ENCODE measurements around the gene SH3BGRL3.
A peak's percentile ranks its signal among the peaks of the same experiment; 100 is the strongest.
"Not testable (repeated sequence)": the region's sequence is repeated elsewhere in the genome, so short reads cannot be mapped to it uniquely, and the experiment has no call there.

Gene SH3BGRL3

DNA sequence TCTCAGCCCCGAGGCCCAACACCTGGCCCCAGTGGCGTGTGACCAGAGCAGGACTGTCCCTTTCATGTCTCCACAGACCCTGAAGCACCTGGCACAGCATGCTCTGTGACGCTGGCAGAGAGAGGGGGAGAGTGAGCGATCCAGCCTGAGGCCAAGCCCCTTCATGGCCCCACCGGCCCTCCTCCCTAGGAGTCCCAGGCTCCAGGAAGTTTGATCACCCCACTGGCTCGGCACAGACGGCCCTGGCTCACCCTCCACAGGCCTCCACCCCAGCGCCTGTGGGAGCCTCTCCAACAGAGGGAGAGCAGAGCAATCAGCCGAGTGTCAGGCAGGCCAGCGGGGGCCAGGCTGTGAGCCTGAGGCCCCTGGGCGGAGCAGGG, 11.0 kb downstream of the SH3BGRL3 start:
- no peak for DNase-seq (ENCODE audit: low read depth)

GRCh38 chr1:26291433-26291832, 11.5 kb downstream of the SH3BGRL3 start:
- no peak for DNase-seq (ENCODE audit: low read depth)

- no peak for DNase-seq (ENCODE audit: low read depth)
Observed at GRCh38 chr1:26291939-26292338, 12.1 kb downstream of the SH3BGRL3 start.

DNA sequence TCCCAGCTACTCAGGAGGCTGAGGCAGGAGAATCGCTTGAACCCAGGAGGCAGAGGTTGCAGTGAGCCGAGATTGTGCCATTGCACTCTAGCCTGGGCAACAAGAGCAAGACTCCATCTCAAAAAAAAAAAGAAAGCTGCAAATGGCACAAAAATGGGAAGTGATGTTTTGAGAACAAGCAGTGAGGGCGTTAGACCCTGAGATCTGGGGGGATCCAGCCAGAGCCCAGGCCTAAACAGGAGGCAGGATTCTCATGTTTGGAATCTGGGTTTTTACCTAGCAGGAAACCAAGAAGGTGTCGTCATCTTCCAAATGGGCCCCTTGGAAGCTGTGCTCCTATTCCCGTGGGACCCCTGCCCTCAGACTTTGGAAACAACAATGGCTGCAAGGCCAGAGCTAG, 12.8 kb downstream of the SH3BGRL3 start:
- not testable (repeated sequence) for DNase-seq (ENCODE audit: low read depth)

DNA sequence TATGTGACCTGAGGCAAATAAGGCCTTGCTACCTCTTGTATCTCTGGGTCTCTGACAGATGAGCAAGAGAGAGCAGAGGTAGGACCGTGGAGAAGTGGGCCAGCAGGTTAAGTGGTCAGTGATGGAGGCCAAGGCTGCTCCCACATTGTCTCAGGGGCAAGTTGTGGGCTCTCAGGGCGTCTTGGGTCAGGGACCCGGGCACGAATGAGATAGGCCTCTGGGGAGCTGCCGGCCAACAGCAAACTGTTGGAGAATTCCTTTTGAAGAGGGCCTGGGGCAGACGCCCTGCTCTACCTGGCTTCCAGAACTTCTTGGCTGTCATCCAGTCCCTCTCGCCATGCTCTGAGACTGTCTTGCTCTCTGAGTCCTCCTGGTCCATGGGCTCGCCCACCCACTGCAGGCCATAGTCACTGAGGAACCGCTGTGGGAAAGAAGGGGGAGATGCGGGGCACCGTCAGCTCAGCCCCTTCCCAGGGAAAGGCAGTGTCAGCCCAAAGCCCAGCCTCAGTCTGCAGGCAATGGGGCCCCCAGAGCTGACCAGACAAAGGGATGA, 14.1 kb downstream of the SH3BGRL3 start:
- no peak for DNase-seq (ENCODE audit: low read depth)

GRCh38 chr1:26295194-26296138, 15.6 kb downstream of the SH3BGRL3 start:
- DNase-seq (ENCODE audit: low read depth): no peak

- DNase-seq (ENCODE audit: low read depth): no peak
Observed at GRCh38 chr1:26296340-26297056, 16.6 kb downstream of the SH3BGRL3 start.

DNA sequence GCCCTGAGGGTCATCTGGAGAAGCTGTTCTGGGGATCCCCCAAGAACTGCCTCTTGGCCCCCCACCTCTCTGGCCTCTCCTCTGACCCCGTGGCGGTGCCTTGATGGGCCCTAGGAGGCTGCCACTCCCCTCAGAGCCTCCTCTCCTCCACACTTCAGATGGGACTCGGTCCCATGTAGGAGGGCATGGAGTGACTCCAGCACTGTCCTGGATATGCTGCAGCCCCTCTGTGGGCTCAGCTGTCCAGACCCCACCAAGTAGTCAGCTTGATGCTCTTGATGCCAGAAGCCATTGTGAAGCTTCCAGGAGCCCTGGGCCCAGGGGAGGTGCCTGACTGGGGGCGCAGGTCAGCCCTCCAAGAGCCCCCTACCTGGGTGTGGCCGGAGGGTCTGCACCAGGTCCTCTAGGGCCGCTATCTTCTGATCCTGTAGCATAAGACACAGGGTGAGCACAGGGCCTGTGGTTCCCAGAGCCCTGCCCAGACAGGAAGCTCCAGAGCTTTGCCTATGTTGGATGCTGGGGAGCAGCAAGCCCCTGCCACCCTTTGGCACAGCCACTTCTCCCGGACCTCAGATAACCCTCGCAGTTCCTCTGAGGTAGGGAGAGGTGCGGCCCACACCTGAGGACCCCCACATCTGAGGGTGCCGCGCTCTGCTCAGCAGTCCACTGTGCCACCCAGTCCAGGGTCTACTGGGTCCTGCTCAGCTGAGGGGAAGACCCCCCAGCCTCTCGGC, 17.3 kb downstream of the SH3BGRL3 start:
- no peak for DNase-seq (ENCODE audit: low read depth)

DNA sequence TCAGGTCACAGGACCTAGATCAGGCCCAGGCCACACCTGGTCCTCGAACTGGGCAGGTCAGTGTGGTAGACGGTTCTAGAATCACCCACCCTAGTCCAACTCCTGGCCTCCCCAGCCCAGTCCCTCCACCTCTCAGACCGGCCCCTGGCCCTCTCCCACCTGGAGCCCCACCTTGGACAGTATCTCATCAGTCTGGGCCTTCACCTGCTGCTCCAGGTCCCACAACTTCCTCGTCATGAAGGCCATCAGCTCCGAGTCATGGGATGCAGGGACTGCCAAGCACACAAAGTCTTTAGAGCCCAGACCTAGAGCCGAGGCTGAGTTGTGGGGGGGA, 17.9 kb downstream of the SH3BGRL3 start:
- no peak for DNase-seq (ENCODE audit: low read depth)

GRCh38 chr1:26300578-26301275, 20.8 kb downstream of the SH3BGRL3 start:
- DNase-seq (ENCODE audit: low read depth): no peak

- peak; percentile 82 for DNase-seq (ENCODE audit: low read depth)
Observed at GRCh38 chr1:26302733-26303405, 23.0 kb downstream of the SH3BGRL3 start.

DNA sequence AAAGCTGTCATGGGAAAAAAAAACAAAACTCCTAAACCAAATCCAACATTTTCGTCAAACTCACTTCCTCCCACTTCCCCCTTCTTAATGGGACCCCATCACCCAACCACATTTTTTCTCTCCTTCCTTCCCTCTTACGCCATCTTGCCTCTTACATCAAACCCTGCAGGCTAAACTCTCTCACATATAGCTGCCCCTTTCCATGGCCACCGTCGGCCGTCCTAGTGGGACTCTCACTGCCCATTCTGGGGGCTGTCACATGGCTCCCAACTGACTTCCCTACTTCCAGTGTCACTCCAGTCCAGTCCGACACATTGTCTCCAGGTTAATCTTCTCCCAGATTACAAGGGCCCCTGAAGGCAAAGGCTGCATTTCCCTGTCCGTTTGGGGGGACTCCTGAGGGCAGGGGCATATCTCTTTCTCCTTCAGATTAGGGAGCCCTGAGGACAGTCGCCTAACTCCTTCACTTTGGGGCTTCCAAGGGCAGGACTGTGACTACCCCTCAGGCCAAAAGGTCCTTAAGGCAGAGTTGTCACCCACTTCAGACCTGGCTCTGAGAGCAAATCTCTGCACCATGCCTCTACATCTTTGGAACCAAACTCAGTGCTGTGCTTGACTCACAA, 25.9 kb downstream of the SH3BGRL3 start:
- no peak for DNase-seq (ENCODE audit: low read depth)

GRCh38 chr1:26306290-26307229, 26.7 kb downstream of the SH3BGRL3 start, which contains the start of gene UBXN11:
Gene UBXN11 (minus strand): TSS chr1:26306636. CDS start chr1:26302883, 3,753 bp downstream.
- peak; percentile 96 for DNase-seq (ENCODE audit: low read depth)

DNA sequence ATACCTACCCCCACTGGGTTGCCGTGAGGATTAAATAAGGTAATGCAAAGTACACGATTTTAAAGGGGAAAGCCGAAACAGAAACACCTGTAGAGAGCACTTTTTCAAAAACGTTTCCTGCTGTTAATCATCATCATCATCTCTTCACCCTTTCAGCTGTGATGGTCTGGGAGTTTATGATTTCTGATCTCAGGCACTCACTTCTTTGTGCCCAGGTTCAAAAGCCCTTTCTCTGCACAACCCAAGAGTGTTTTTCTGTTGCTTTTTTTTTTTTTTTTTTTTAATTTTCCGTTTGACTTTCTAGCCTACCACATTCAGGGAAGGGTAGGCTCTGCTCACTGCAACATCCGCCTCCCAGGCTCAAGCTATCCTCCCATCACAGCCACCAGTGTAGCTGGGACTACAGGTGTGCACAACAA, 27.5 kb downstream of the SH3BGRL3 start:
- DNase-seq (ENCODE audit: low read depth): no peak

GRCh38 chr1:26307966-26308899, 28.3 kb downstream of the SH3BGRL3 start:
- not testable (repeated sequence) for DNase-seq (ENCODE audit: low read depth)

DNA sequence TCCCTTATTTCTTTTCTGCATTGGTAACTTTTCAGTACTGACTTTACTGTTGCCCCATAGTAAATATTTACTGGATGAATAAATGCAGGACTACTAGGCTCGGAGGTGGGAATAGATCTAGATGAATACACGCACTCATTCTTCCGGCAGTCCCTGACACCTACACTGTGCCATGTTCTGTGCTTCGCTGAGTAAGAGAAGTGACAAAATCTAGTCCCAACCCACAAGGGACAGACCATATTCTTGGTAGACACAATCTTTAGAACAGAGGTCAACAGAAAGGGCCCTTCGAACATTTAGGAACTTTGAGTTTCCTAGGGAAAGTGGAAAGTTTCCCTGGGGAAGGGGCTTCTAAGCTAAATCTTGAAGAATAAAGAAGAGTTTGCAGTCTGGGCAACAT, 34.6 kb downstream of the SH3BGRL3 start:
- no peak for DNase-seq (ENCODE audit: low read depth)

GRCh38 chr1:26315874-26316850, 36.3 kb downstream of the SH3BGRL3 start:
- DNase-seq (ENCODE audit: low read depth): no peak
